HepG2 (cell line): ENCODE data around the gene CD300C. TPM values are rescaled to one million over a fixed set of nuclear protein-coding genes. Genes with fewer than 3 reads are reported as not detected.

ENCODE experiments used
- ATF5 ChIP-seq: sonication (generic); formaldehyde crosslinking; IDR thresholded peaks from 2 replicates; pipeline ENCODE4 v1.4.0; 2020; ENCODE audit warnings: mild to moderate bottlenecking, low read depth, missing genetic modification reagents
- DPF2 ChIP-seq: sonication (generic); formaldehyde crosslinking; IDR thresholded peaks from 2 replicates; pipeline ENCODE4 v1.4.0; 2020; ENCODE audit warnings: mild to moderate bottlenecking, low read depth, missing genetic modification reagents, borderline replicate concordance
- GATAD1 ChIP-seq: IDR thresholded peaks from 2 replicates; pipeline ENCODE4 v1.6.1; 2016; ENCODE audit warnings: missing genetic modification reagents, missing compliant biosample characterization
- HINFP ChIP-seq: sonication (generic); formaldehyde crosslinking; IDR thresholded peaks from 2 replicates; pipeline ENCODE4 v1.4.0; 2020; ENCODE audit warnings: low read depth, mild to moderate bottlenecking, missing genetic modification reagents
- IRF9 ChIP-seq: sonication (generic); formaldehyde crosslinking; IDR thresholded peaks from 2 replicates; pipeline ENCODE4 v1.8.0; 2022; ENCODE audit warnings: missing genetic modification reagents, mild to moderate bottlenecking, borderline replicate concordance
- NPAS2 ChIP-seq: sonication (generic); formaldehyde crosslinking; IDR thresholded peaks from 2 replicates; pipeline ENCODE4 v1.8.0; 2022; ENCODE audit warnings: mild to moderate bottlenecking, missing genetic modification reagents, borderline replicate concordance
- PHF8 ChIP-seq: sonication (generic); formaldehyde crosslinking; IDR thresholded peaks from 2 replicates; pipeline ENCODE4 v1.5.0; 2020; ENCODE audit warnings: missing genetic modification reagents
- SP5 ChIP-seq: IDR thresholded peaks from 2 replicates; pipeline ENCODE4 v1.6.1; 2016; ENCODE audit warnings: low read depth, borderline replicate concordance
- STAG1 ChIP-seq: sonication (generic); formaldehyde crosslinking; IDR thresholded peaks from 2 replicates; pipeline ENCODE4 v1.4.0; 2020; ENCODE audit warnings: missing genetic modification reagents
- ZBTB40 ChIP-seq, 2 experiments: fragments of 450-650 bp in 1 of 2; sonication (generic) in 1 of 2; formaldehyde crosslinking in 1 of 2; IDR thresholded peaks; 2 replicates each; pipeline versions ENCODE4 v1.6.1 to v1.8.0; 2016 to 2022; ENCODE audit warnings: antibody characterized with exemption in 1 of 2, mild to moderate bottlenecking in 1 of 2, missing genetic modification reagents in 1 of 2
- ZEB1 ChIP-seq: IDR thresholded peaks from 2 replicates; pipeline ENCODE4 v1.6.1; 2012; ENCODE audit warnings: mild to moderate bottlenecking, low read depth, inconsistent platforms; ENCODE audit not compliant: insufficient replicate concordance
- ZNF224 ChIP-seq: sonication (generic); formaldehyde crosslinking; IDR thresholded peaks from 2 replicates; pipeline ENCODE4 v1.5.0; 2020; ENCODE audit warnings: mild to moderate bottlenecking, missing genetic modification reagents
- ZNF775 ChIP-seq: sonication (generic); formaldehyde crosslinking; IDR thresholded peaks from 2 replicates; pipeline ENCODE4 v1.4.0; 2020; ENCODE audit warnings: missing genetic modification reagents, mild to moderate bottlenecking, moderate library complexity, borderline replicate concordance
- polyA plus RNA-seq, 8 experiments: library from polyadenylated mRNA; depleted of rRNA in 3 of 8; stranded (reverse) in 7 of 8; unstranded in 1 of 8; fragments of >200 nt; fragmentation: Illumina TruSeq in 4 of 8; extraction: Trizol in 4 of 8; gene quantifications; 2 replicates each; pipeline versions ENCODE4 v1.2.1 to v1.2.3, GENCODE V29; 2011 to 2016; ENCODE audit warnings: low read depth in 4 of 8, missing spikeins in 1 of 8, mixed read lengths in 1 of 8; ENCODE audit not compliant: insufficient read depth in 1 of 8
- total RNA-seq, 5 experiments: library from RNA; depleted of rRNA; stranded (reverse); fragments of >200 nt; fragmentation: Illumina TruSeq; extraction: Trizol; gene quantifications; 2 replicates each; pipeline ENCODE4 v1.2.3, GENCODE V29; 2016; ENCODE audit warnings: low read depth in 1 of 5

Gene CD300C
- total and polyA plus RNA-seq, 2 of the 13 experiments (the other 11 are each of a cell fraction or from before 2014, with no cell fraction given), result not detected

GRCh38 chr17:74514632-74515334 lies 31.1 kb downstream of the CD300C start (continued):
- no peak for TF ChIP-seq IRF9 (CRISPR knock-in tag)
- TF ChIP-seq HINFP (CRISPR knock-in tag), result no peak
- no peak for TF ChIP-seq SP5 (CRISPR knock-in tag)
- TF ChIP-seq ZBTB40 (IDR thresholded peaks at IDR 0.05), result 0 out of 2 replicates have a peak, but pooled peaks have one; percentile 17
- no peak for TF ChIP-seq ZBTB40 (CRISPR knock-in tag; IDR thresholded peaks at IDR 0.05)
- TF ChIP-seq NPAS2 (CRISPR knock-in tag), result no peak
- TF ChIP-seq DPF2, result 0 out of 2 replicates have a peak, but pooled peaks have one; percentile 43
- TF ChIP-seq PHF8 (CRISPR knock-in tag), result no peak
- TF ChIP-seq ATF5 (CRISPR knock-in tag), result no peak
- TF ChIP-seq ZNF775 (CRISPR knock-in tag), result no peak
- no peak for TF ChIP-seq ZNF224
- peak; percentile 62; the same call in 1 of the 2 replicates for TF ChIP-seq GATAD1 (CRISPR knock-in tag)
- TF ChIP-seq ZEB1, result no peak
- no peak for TF ChIP-seq STAG1 (CRISPR knock-in tag)
